LNCAP (cell line): Measurements from ENCODE around the gene SLC25A21.

Experiments
- CTCF ChIP-seq: fragments of 450-650 bp; IDR thresholded peaks from 2 replicates; pipeline ENCODE4 v1.5.1; 2017; ENCODE audit warnings: mild to moderate bottlenecking

SLC25A21 gene

GRCh38 chr14:37202265-37202664, 29.9 kb upstream of the SLC25A21 start:
- TF ChIP-seq CTCF, result no peak

DNA sequence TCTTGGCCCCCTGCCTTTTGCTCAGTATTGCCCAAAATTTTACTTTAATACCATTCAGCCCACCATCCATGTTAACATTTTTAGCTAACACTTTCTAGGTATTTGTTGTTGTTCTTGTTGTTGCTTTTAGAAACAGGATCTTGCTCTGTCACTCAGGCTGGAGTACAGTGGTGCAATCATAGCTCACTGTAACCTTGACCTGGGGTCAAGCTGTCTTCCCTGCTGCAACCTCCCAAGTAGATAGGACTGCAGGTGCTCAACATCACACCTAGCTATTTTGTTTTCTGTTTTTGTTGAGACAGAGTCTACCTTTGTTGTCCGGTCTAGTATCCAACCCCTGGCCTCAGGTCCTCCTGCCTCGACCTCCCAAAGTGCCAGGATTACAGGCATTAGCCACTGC, 29.3 kb upstream of the SLC25A21 start:
- TF ChIP-seq CTCF, result no peak

DNA sequence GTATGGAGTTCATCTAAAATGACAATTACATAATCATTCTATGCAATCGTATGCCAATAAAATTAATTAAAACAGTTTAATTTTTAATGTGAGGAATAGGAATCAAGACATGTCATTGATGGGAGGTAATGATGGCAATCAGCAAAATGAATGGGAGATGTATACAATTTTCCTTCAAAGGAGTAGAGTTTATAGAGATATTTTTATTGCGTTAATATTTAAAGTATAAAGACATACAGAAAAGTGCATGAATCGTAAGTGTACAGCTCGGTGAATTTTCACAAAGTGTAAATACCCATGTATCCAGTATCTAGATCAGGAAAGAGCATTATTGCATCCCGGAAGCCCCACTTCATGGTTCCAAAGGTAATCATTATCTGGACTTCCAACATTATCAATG, 26.5 kb upstream of the SLC25A21 start:
- TF ChIP-seq CTCF, result no peak

- no peak for TF ChIP-seq CTCF
Measured at GRCh38 chr14:37198273-37198598, 25.8 kb upstream of the SLC25A21 start.

GRCh38 chr14:37197421-37198272, 25.2 kb upstream of the SLC25A21 start, which contains the start of gene MIPOL1:
Gene MIPOL1 (plus strand): TSS chr14:37197937. CDS start chr14:37247889, 49,952 bp downstream.
- peak; percentile 53; the same call in 1 of the 2 replicates for TF ChIP-seq CTCF

GRCh38 chr14:37196604-37197420, 24.4 kb upstream of the SLC25A21 start:
- TF ChIP-seq CTCF, result no peak

- no peak for TF ChIP-seq CTCF
Measured at GRCh38 chr14:37195327-37195726, 22.9 kb upstream of the SLC25A21 start.
